Small intestine (tissue), 7 donors: ENCODE measurements around the gene AKAP6. TPM values are rescaled to one million over a fixed set of nuclear protein-coding genes. Genes with fewer than 3 reads are reported as not detected.
"Not testable (repeated sequence)": the region's sequence is repeated elsewhere in the genome, so short reads cannot be mapped to it uniquely, and the experiment has no call there.

Source experiments
- DNase-seq, 2 donors: peaks; one replicate each; pipeline versions ENCODE4 v3.0.0 to v3.0.0-alpha.2; 2013
- FAIRE-seq: peaks from 2 replicates; lab custom pipeline; 2012; peaks lifted over from hg19 to GRCh38; lab: Jason Lieb, UNC
- H3K27ac ChIP-seq, 3 donors: one replicate each; pipeline ENCODE4 v1.5.1; 2013; ENCODE audit warnings: low read length in 2 of 3, mild to moderate bottlenecking in 2 of 3, control low read depth in 1 of 3, inconsistent platforms in 1 of 3, low read depth in 1 of 3, moderate library complexity in 1 of 3
- H3K27me3 ChIP-seq, 3 donors: one replicate each; pipeline ENCODE4 v1.6.1; 2013; ENCODE audit warnings: low read length in 3 of 3, inconsistent platforms in 1 of 3; ENCODE audit not compliant: control insufficient read depth in 3 of 3, insufficient read depth in 3 of 3
- H3K36me3 ChIP-seq, 3 donors: one replicate each; pipeline ENCODE4 v1.6.1; 2013; ENCODE audit warnings: low read length in 3 of 3, inconsistent platforms in 1 of 3, low read depth in 1 of 3, mild to moderate bottlenecking in 1 of 3, moderate library complexity in 1 of 3; ENCODE audit not compliant: control insufficient read depth in 3 of 3, insufficient read depth in 2 of 3
- H3K4me1 ChIP-seq, 3 donors: one replicate each; pipeline ENCODE4 v1.6.1; 2013; ENCODE audit warnings: low read length in 2 of 3, inconsistent platforms in 1 of 3, low read depth in 1 of 3, mild to moderate bottlenecking in 1 of 3, moderate library complexity in 1 of 3; ENCODE audit not compliant: control insufficient read depth in 3 of 3, insufficient read depth in 2 of 3
- H3K4me3 ChIP-seq, 3 donors: one replicate each; pipeline ENCODE4 v1.5.1; 2013; ENCODE audit warnings: low read length in 3 of 3, control low read depth in 1 of 3, inconsistent platforms in 1 of 3, low read depth in 1 of 3, mild to moderate bottlenecking in 1 of 3, moderate library complexity in 1 of 3
- H3K9me3 ChIP-seq, 2 donors: one replicate each; pipeline ENCODE4 v1.6.1; 2013; ENCODE audit warnings: low read depth in 1 of 2, low read length in 1 of 2; ENCODE audit not compliant: control insufficient read depth in 2 of 2, insufficient read depth in 1 of 2
- WGBS, 3 donors: extraction: QIAGEN DNeasy Blood & Tissue Kit; methylation state at CpG; one replicate each; pipeline ENCODE4 v1.1.7; 2013; 5-methylcytosine and 5-hydroxymethylcytosine counted together
- polyA plus RNA-seq, 4 donors: library from polyadenylated mRNA; stranded (reverse) in 3 of 4; unstranded in 1 of 4; fragments of 200-250 nt in 3 of 4; fragments of 120-200 nt in 1 of 4; gene quantifications; one replicate each; pipeline versions ENCODE4 v1.2.1 to v1.2.3, GENCODE V29; 2013
- donor health status: healthy with polysubstance abuse.
- donor health status: control.
- donor health status: control.
- donor health status: Bipolar disorder and iron deficiency.
- donor health status: healthy.

The AKAP6 gene
- polyA plus RNA-seq, 4 donors, result 0.45 to 3.6 (median 0.96) TPM

- no peak for FAIRE-seq
Measured at GRCh38 chr14:32368107-32368506, 39.0 kb downstream of the AKAP6 start.

DNA sequence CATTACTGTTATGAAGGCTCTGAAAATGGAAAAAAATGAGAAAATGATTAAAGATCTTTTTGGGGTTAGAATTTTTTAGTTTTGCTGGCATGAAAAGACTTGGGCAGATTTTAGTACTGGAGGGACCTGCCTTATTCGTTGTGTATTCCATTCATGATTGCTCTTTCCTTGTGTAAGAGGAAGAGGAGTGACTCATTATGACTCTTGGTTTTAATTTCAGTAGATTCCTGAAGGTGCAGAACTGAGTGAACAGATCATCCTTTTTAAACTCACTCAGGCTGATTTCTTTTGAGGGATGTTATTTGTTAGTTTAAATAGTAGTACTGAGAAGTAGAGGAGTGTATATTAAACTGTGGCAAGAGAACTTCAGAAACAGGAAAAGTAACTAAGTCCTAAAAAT is 41.6 kb downstream of the AKAP6 start:
- Histone ChIP-seq H3K27me3 (no peaks in the 10 kb centered on the region), H3K4me3 (no peak overlapping the region), H3K4me1 (peaks cover 0 to 4% (median 0%) of the 10 kb centered on the region in 3 donors), H3K36me3 (no peaks in the 10 kb centered on the region), H3K9me3 (no peaks in the 10 kb centered on the region), H3K27ac (no peak overlapping the region)
- WGBS, 3 donors, result 35 to 46% (median 38%) methylated on average over 1 of the region's 1 CpG
- DNase-seq (no peak), FAIRE-seq (no peak)

More at GRCh38 chr14:32368107-32368506, 39.0 kb downstream of the AKAP6 start:
- H3K36me3 ChIP-seq, result no peaks in the 10 kb centered on the region
- no peaks in the 10 kb centered on the region for H3K9me3 ChIP-seq
- no peak for DNase-seq
- no peak overlapping the region for H3K27ac ChIP-seq
- WGBS, 3 donors, result 39 to 79% (median 49%) methylated on average over 3 of the region's 3 CpGs
- H3K4me1 ChIP-seq, result peaks cover 0 to 12% (median 0%) of the 10 kb centered on the region in 3 donors
- no peaks in the 10 kb centered on the region for H3K27me3 ChIP-seq
- no peak overlapping the region for H3K4me3 ChIP-seq

- DNase-seq (no peak), FAIRE-seq (no peak)
- WGBS, 3 donors, result 57 to 76% (median 64%) methylated on average over 2 of the region's 2 CpGs
- Histone ChIP-seq H3K4me3 (no peak overlapping the region), H3K36me3 (no peaks in the 10 kb centered on the region), H3K4me1 (no peaks in the 10 kb centered on the region), H3K27me3 (no peaks in the 10 kb centered on the region), H3K27ac (no peak overlapping the region), H3K9me3 (no peaks in the 10 kb centered on the region)
Measured at GRCh38 chr14:32372154-32372553, 43.1 kb downstream of the AKAP6 start.

DNA sequence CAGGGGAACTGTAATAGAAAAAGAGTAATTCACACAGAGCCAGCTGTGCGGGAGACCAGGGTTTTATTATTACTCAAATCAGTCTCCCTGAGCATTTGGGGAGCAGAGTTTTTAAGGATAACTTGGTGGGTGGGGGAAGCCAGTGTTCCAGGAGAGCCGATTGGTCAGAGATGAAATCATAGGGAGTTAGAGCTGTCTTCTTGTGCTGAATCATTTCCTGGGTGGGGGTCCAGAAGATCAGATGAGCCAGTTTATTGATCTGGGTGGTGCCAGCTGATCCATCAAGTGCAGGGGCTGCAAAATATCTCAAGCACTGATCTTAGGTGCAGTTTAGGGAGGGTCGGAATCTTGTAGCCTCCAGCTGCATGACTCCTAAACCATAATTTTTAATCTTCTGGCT is 44.1 kb downstream of the AKAP6 start:
- not testable (repeated sequence) for H3K4me1 ChIP-seq, H3K36me3 ChIP-seq, H3K27me3 ChIP-seq, FAIRE-seq, H3K27ac ChIP-seq, H3K9me3 ChIP-seq, DNase-seq, H3K4me3 ChIP-seq
- 88 to 97% (median 90%) methylated on average over 3 of the region's 3 CpGs for WGBS, 3 donors

DNA sequence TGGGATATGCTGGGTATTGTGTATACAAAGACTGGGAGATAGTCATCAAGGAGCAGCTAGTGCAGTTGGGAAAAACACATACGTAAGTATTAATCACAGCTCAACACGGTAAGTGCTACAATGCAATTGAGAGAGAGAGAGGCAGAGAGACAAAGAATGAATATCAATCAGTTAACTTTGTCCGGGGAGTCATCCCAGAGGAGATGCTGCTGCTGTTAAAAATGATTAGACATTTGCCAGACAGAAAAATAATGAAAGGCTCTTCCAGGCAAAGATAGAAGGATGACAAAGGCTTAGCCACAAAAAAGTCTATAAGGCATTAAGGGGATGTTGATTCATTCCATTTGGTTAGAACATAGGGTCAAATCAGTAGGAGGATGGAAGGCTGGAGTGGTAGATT is 45.1 kb downstream of the AKAP6 start:
- H3K27ac ChIP-seq, result no peak overlapping the region
- H3K4me1 ChIP-seq, result no peaks in the 10 kb centered on the region
- WGBS, 3 donors, result 77 to 91% (median 81%) methylated on average over 3 of the region's 3 CpGs
- H3K4me3 ChIP-seq, result no peak overlapping the region
- no peaks in the 10 kb centered on the region for H3K9me3 ChIP-seq
- H3K27me3 ChIP-seq, result no peaks in the 10 kb centered on the region
- no peaks in the 10 kb centered on the region for H3K36me3 ChIP-seq
- no peak for DNase-seq
- no peak for FAIRE-seq

DNA sequence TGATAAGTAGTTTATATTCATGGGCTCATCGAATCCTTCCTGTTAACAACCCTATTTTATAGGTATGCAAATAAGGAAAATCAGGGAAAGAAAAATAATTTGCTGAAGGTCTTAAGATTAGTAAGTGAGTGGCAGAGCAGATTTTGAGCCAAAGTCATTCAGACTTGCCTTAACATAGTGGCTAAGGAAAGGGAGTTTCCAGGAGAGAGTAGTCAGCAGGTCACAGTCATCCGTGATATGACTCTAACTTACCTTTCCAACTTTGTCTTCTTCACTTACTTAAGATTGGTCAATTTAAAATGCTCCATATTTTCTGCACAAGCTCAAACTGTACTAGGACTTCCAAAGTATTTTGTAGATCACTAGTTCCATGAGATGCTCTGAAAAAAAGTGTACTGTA is 46.6 kb downstream of the AKAP6 start:
- H3K36me3 ChIP-seq, result no peaks in the 10 kb centered on the region
- no peaks in the 10 kb centered on the region for H3K4me1 ChIP-seq
- H3K9me3 ChIP-seq, result no peaks in the 10 kb centered on the region
- FAIRE-seq, result no peak
- no peak overlapping the region for H3K4me3 ChIP-seq
- no peak overlapping the region for H3K27ac ChIP-seq
- 58 to 67% (median 58%) methylated on average over 2 of the region's 2 CpGs for WGBS, 3 donors
- no peaks in the 10 kb centered on the region for H3K27me3 ChIP-seq
- no peak for DNase-seq

GRCh38 chr14:32377046-32377646 is 48.0 kb downstream of the AKAP6 start:
- H3K4me1 ChIP-seq, result no peaks in the 10 kb centered on the region
- no peak overlapping the region for H3K4me3 ChIP-seq
- WGBS, 3 donors, result 88 to 92% (median 91%) methylated on average over 5 of the region's 5 CpGs
- no peaks in the 10 kb centered on the region for H3K27me3 ChIP-seq
- DNase-seq, result no peak
- no peaks in the 10 kb centered on the region for H3K9me3 ChIP-seq
- H3K36me3 ChIP-seq, result no peaks in the 10 kb centered on the region
- no peak for FAIRE-seq
- no peak overlapping the region for H3K27ac ChIP-seq

DNA sequence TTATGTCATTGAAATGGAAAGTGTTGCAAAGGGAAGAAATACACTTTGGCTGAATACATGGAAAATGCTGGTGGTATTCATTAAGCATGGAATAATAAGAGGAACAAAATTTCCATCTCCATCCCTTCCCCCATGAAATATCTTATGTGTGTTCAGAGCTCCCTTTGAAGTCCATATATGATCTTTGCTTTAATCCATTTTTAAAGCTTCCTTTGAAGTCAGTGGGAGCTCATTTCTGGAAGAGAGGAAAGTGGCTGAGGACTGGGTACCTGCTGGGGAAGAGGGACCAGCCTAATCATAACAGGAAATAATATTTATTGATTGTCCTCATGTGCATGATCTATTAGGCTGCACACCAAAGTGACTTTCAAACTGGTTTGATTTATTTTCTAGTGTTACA is 49.2 kb downstream of the AKAP6 start:
- no peaks in the 10 kb centered on the region for H3K4me1 ChIP-seq
- H3K4me3 ChIP-seq, result no peak overlapping the region
- no peaks in the 10 kb centered on the region for H3K27me3 ChIP-seq
- no peak overlapping the region for H3K27ac ChIP-seq
- H3K9me3 ChIP-seq, result no peaks in the 10 kb centered on the region
- no peaks in the 10 kb centered on the region for H3K36me3 ChIP-seq
- DNase-seq, result no peak
- no peak for FAIRE-seq

DNA sequence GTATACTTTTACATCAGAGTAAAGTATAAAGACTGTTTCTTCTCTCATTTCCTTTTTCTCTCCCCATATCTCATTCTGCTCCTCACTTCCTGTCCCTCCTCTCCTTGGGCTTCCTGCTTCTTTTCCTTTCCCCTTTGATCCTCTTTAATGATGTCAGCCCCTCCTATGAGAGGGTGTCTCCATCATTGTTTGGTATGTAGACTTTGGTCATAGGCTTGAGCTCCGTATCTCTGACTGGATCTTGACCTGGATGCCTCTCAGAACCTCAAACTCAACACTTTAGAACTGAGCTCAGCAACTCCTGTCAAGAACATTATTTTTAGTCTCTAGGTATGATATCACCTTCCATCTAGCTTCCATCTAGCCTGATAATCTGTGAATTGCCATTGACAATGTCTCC is 50.3 kb downstream of the AKAP6 start:
- Histone ChIP-seq H3K9me3 (no peaks in the 10 kb centered on the region), H3K27ac (no peak overlapping the region), H3K36me3 (no peaks in the 10 kb centered on the region), H3K27me3 (no peaks in the 10 kb centered on the region), H3K4me1 (no peaks in the 10 kb centered on the region), H3K4me3 (no peak overlapping the region)
- DNase-seq, result peak in 1 of 2 donors; percentile 25
- 10 to 62% (median 54%) methylated on average over 1 of the region's 1 CpG for WGBS, 3 donors
- FAIRE-seq, result no peak
